Heart left ventricle (tissue), 16 donors: ENCODE results near the gene MILR1. TPM values are rescaled to one million over a fixed set of nuclear protein-coding genes. Genes with fewer than 3 reads are reported as not detected.

ENCODE experiments used
- ATAC-seq, 4 donors: fragments of 200-7000 bp; cut with Tn5 transposase; one replicate each; pipeline ENCODE4 v1.9.1; 2020 to 2022; ENCODE audit warnings: moderate library complexity in 4 of 4, mild to moderate bottlenecking in 3 of 4, moderate number of reproducible peaks in 1 of 4
- DNase-seq, 5 donors: peaks; one replicate each; pipeline ENCODE4 v3.0.0-alpha.2; 2020
- H3K27ac ChIP-seq, 12 donors: fragments of 200-600 bp; sonication (generic) in 4 of 12; one replicate each; pipeline versions ENCODE4 v1.5.0 to v1.8.0; 2016 to 2022; ENCODE audit warnings: mild to moderate bottlenecking in 2 of 12
- H3K27me3 ChIP-seq, 9 donors: fragments of 200-600 bp; sonication (generic) in 2 of 9; one replicate each; pipeline versions ENCODE4 v1.5.1 to v1.8.0; 2016 to 2022; ENCODE audit warnings: mild to moderate bottlenecking in 3 of 9
- H3K36me3 ChIP-seq, 9 donors: fragments of 200-600 bp; sonication (generic) in 2 of 9; one replicate each; pipeline versions ENCODE4 v1.5.0 to v1.8.0; 2018 to 2022; ENCODE audit warnings: mild to moderate bottlenecking in 2 of 9
- H3K4me1 ChIP-seq, 12 donors: fragments of 200-600 bp; sonication (generic) in 4 of 12; one replicate each; pipeline versions ENCODE4 v1.5.0 to v1.8.0; 2016 to 2022; ENCODE audit warnings: mild to moderate bottlenecking in 3 of 12
- H3K4me3 ChIP-seq, 12 donors: fragments of 200-600 bp; sonication (generic) in 4 of 12; one replicate each; pipeline versions ENCODE4 v1.5.0 to v1.8.0; 2017 to 2022; ENCODE audit warnings: mild to moderate bottlenecking in 9 of 12, moderate library complexity in 4 of 12
- H3K9me3 ChIP-seq, 12 donors: fragments of 200-600 bp; sonication (generic) in 4 of 12; one replicate each; pipeline versions ENCODE4 v1.5.0 to v1.8.0; 2016 to 2022; ENCODE audit warnings: mild to moderate bottlenecking in 1 of 12
- POLR2A ChIP-seq, 2 donors: fragments of 450-650 bp; IDR thresholded peaks; one replicate each; pipeline ENCODE4 v1.6.1; 2017; ENCODE audit warnings: antibody characterized with exemption in 2 of 2, mild to moderate bottlenecking in 2 of 2, moderate library complexity in 2 of 2
- WGBS, 4 donors: extraction: QIAGEN DNeasy Blood & Tissue Kit in 2 of 4; methylation state at CpG; one replicate each; pipeline versions ENCODE4 v1.1.5 to v1.1.7; 2013 to 2018; 5-methylcytosine and 5-hydroxymethylcytosine counted together
- intact Hi-C, 10 donors: fragments of 100-400 bp; cut with DNase I; formaldehyde crosslinking; loops; one replicate each; pipeline versions ENCODE4 v1.11.1 to v1.14.2; 2022
- polyA plus RNA-seq, 2 donors: library from polyadenylated mRNA; stranded (reverse); fragments of 200-250 nt; gene quantifications; one replicate each; pipeline ENCODE4 v1.2.3, GENCODE V29; 2013
- total RNA-seq, 9 donors: library from RNA; depleted of rRNA in 2 of 9; stranded (reverse); fragments of >200 nt in 2 of 9; fragmentation: NEBNext Ultra II Directional in 3 of 9; extraction: Animal tissue kit (Norgen Biotek cat#: 25700) in 3 of 9; gene quantifications; one replicate each; pipeline versions ENCODE4 v1.1.0 to v1.2.4, GENCODE V29; 2016 to 2023
- TF ChIP-seq, protein P1 (sequence below), 12 donors: fragments of 200-600 bp; sonication (generic) in 4 of 12; IDR thresholded peaks; one replicate each; pipeline versions ENCODE4 v1.5.0 to v1.8.0; 2018 to 2022; ENCODE audit warnings: antibody characterized with exemption in 12 of 12, mild to moderate bottlenecking in 5 of 12
- donor health status: ischemic (EF 13 %, LVEDD 7.1; RV severe dilation, severe dysfunction).
- donor health status: healthy with polysubstance abuse.
- donor health status: DM: no; HTN: yes; CAD: no.
- donor health status: DM: no; HTN: no; CAD: no.
- donor health status: ischemic (EF 25% LVEDD 6.9; RV normal size, moderate dysfunction).
- donor health status: ischemic (EF 25% LVEDD 5.7; RV mildly dilated, moderate dysfunction).
- donor health status: healthy.
- donor health status: DM: yes; HTN: yes; CAD: no.
- donor health status: ischemic (EF 35%, LVEDD 5.7; RV mildly dilated, moderate dysfunction).
- donor health status: nonischemic (EF 11% LVEDD 7.7; RV severe dilation, severe dysfunction).
- donor health status: DM: yes; HTN: yes; CAD: no.
- donor health status: PGD.
- donor health status: ischemic (EF 29% LVEDD 5.4; RV normal size, mild dysfunction).
- donor health status: nonischemic (EF 23%, LVEDD 6.1; RV moderate dilation, normal function).

MILR1 gene
- total and polyA plus RNA-seq, 11 donors: 0.95 to 23.0 (median 2.1) TPM

DNA sequence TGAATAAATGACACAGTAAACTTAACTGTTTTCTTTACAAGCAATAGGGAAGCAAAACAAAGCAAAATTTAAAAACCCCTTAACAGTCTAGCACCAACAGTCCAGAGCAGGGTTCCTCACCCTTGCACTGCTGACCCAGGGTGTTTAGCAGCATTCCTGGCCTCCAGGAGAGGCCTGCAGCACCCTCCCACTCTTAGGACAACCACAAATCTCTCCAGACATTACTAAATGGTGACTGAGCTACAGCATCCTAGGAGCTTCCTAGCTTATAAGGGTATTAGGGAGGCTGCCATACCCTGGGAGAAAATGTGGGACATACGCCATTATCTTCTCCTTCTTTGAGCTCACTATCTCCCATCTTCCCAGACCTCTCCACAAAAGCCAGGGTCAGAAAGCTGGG, 32.0 kb downstream of the MILR1 start:
- TF ChIP-seq, protein P1, sequence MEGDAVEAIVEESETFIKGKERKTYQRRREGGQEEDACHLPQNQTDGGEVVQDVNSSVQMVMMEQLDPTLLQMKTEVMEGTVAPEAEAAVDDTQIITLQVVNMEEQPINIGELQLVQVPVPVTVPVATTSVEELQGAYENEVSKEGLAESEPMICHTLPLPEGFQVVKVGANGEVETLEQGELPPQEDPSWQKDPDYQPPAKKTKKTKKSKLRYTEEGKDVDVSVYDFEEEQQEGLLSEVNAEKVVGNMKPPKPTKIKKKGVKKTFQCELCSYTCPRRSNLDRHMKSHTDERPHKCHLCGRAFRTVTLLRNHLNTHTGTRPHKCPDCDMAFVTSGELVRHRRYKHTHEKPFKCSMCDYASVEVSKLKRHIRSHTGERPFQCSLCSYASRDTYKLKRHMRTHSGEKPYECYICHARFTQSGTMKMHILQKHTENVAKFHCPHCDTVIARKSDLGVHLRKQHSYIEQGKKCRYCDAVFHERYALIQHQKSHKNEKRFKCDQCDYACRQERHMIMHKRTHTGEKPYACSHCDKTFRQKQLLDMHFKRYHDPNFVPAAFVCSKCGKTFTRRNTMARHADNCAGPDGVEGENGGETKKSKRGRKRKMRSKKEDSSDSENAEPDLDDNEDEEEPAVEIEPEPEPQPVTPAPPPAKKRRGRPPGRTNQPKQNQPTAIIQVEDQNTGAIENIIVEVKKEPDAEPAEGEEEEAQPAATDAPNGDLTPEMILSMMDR (IDR thresholded peaks at IDR 0.05): no peak
- no peak for TF ChIP-seq POLR2A (IDR thresholded peaks at IDR 0.05)
- Histone ChIP-seq H3K36me3 (peaks cover 0 to 98% (median 82%) of the 10 kb centered on the region in 9 donors), H3K27ac (no peak overlapping the region), H3K27me3 (no peaks in the 10 kb centered on the region), H3K9me3 (no peaks in the 10 kb centered on the region), H3K4me1 (no peaks in the 10 kb centered on the region), H3K4me3 (no peak overlapping the region)
- DNase-seq: no peak
- 98 to 100% (median 100%) methylated on average over 1 of the region's 1 CpG for WGBS, 4 donors
- intact Hi-C loops: no loop called here
- ATAC-seq: no peak

GRCh38 chr17:64484380-64484779, 35.5 kb downstream of the MILR1 start:
- WGBS, 4 donors: 79 to 89% (median 84%) methylated on average over 3 of the region's 3 CpGs
- ATAC-seq (no peak), DNase-seq (no peak)
- H3K27ac ChIP-seq: no peak overlapping the region
- H3K9me3 ChIP-seq: no peaks in the 10 kb centered on the region
- no peaks in the 10 kb centered on the region for H3K27me3 ChIP-seq
- intact Hi-C loops: no loop called here
- H3K4me1 ChIP-seq: no peaks in the 10 kb centered on the region
- TF ChIP-seq POLR2A (IDR thresholded peaks at IDR 0.05): no peak
- TF ChIP-seq, protein P1 (IDR thresholded peaks at IDR 0.05): no peak
- no peak overlapping the region for H3K4me3 ChIP-seq
- H3K36me3 ChIP-seq: peaks cover 0 to 98% (median 82%) of the 10 kb centered on the region in 9 donors

DNA sequence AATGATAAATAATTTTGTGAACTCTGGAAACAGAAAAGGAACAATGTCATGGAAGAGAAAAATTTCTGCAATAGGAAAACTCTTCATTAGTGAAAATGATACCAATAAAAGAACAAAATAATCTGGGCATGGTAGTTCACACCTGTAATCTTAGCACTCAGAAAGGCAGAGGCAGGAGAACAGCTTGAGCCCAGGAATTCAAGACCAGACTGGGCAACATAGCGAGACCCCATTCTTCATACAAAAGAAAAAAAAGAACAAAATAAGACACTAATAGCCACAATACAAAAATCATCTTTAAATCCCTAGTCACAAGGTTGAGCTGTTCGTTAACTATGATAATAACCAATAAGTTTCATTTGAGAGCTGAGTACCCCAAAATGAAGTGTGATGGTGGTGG, 39.4 kb downstream of the MILR1 start:
- TF ChIP-seq POLR2A (IDR thresholded peaks at IDR 0.05): no peak
- TF ChIP-seq, protein P1 (IDR thresholded peaks at IDR 0.05): no peak
- Histone ChIP-seq H3K4me1 (peaks cover 0 to 17% (median 0%) of the 10 kb centered on the region in 12 donors), H3K27me3 (no peaks in the 10 kb centered on the region), H3K36me3 (peaks cover 0 to 98% (median 79%) of the 10 kb centered on the region in 9 donors), H3K4me3 (no peak overlapping the region), H3K9me3 (no peaks in the 10 kb centered on the region), H3K27ac (no peak overlapping the region)
- WGBS, 4 donors: 94 to 99% (median 97%) methylated on average over 2 of the region's 2 CpGs
- DNase-seq (no peak), ATAC-seq (no peak)
- intact Hi-C loops: loop anchor here in 2 of 10 donors (5.0 kb wide), 2 partner anchors 66 to 181 kb away; no protein-coding TSS in a partner anchor

DNA sequence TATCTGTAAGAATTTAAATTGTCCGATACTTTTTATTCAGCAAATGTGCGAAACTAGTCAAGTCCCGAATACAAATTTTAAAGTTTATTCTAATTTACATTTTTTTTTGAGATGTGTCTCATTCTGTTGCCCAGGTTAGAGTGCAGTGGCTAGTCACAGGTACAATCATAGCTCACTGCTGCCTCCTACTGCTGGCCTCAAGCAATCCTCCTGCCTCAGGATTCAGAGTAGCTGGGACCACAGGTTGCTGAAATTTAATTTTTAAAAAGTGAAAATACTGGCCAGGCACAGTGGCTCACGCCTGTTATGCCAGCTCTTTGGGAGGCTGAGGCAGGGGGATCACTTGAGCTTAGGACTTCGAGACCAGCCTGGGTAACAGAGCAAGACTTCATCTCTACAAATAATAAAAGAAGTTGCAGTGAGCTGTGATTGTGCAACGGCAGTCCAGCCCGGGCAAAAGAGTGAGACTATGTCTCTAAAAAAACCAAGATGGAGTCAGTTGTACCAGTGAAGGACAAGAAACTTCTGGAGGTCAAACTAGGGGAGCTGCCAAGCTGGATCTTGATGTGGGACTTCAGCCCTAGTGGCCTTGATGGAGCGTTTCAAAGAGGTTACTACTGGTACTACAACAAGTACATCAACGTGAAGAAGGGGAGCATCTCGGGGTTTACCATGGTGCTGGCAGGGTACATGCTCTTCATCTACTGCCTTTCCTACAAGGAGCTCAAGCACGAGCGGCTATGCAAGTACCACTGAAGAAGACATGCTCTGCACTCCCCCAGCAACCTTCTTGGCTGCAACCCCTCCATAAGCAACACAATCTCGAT, 42.3 kb downstream of the MILR1 start:
- Histone ChIP-seq H3K9me3 (no peaks in the 10 kb centered on the region), H3K4me1 (peaks cover 2 to 43% (median 17%) of the 10 kb centered on the region in 12 donors), H3K36me3 (peaks cover 0 to 69% (median 56%) of the 10 kb centered on the region in 9 donors), H3K27me3 (no peaks in the 10 kb centered on the region), H3K4me3 (no peak overlapping the region), H3K27ac (no peak overlapping the region)
- TF ChIP-seq POLR2A (IDR thresholded peaks at IDR 0.05): no peak
- TF ChIP-seq, protein P1 (IDR thresholded peaks at IDR 0.05): peak; percentile 22 to 67 (median 49)
- DNase-seq (peak in 1 of 5 donors; percentile 29), ATAC-seq (peak in 1 of 4 donors; percentile 61)
- WGBS, 4 donors: 90 to 94% (median 92%) methylated on average over 13 of the region's 13 CpGs
- intact Hi-C loops: loop anchor here in 8 of 10 donors (2.0 to 10.0 kb wide), 6 partner anchors 69 to 186 kb away; no protein-coding TSS in a partner anchor
